ENCODE data around the gene COL9A3.

GRCh38 chr20:62792940-62793756, 23.7 kb upstream of the COL9A3 start:
- TF ChIP-seq POLR2A (IDR thresholded peaks at IDR 0.05; ENCODE audit: low read depth, low read length) (no peak), POLR2AphosphoS5 (IDR thresholded peaks at IDR 0.05; ENCODE audit: low read depth, low read length) (no peak)

Measured in GM12892 (cell line).